HCT116 (cell line): ENCODE measurements around the gene TLE4. TPM values are rescaled to one million over a fixed set of nuclear protein-coding genes. Genes with fewer than 3 reads are reported as not detected.

Experiments
- ATAC-seq: fragments of 200-7000 bp; cut with Tn5 transposase; 2 replicates; pipeline ENCODE4 v1.9.1; 2020; ENCODE audit warnings: mild to moderate bottlenecking, moderate library complexity
- BruUV-seq: library from RNA; stranded (reverse); fragments of 400-500 nt; replicated peaks from 2 replicates; lab custom pipeline; 2021; lab: Mats Ljungman, UMichigan
- CTCF ChIA-PET: fragments of 300-600 bp; sonication (Branson Sonifier 250); formaldehyde crosslinking; loops from one replicate; lab custom pipeline; 2021; ENCODE audit warnings: antibody characterized with exemption; lab: Charles Lee
- POLR2A ChIA-PET: fragments of 300-600, 350-600 bp; sonication (Branson Sonifier 250); formaldehyde crosslinking; loops from one replicate; lab custom pipeline; 2021; ENCODE audit warnings: antibody characterized with exemption; lab: Charles Lee
- RAD21 ChIA-PET, 2 experiments: fragments of 300-600 bp; sonication (Branson Sonifier 250); formaldehyde crosslinking; loops; one replicate each; lab custom pipeline; 2023; ENCODE audit warnings: low total read pairs in 2 of 2; ENCODE audit not compliant: uncharacterized antibody in 2 of 2, unreplicated experiment in 2 of 2, low non-redundant PET in 1 of 2; lab: Charles Lee
- DNase-seq: peaks from one replicate; pipeline ENCODE4 v3.0.0-alpha.2; 2010; ENCODE audit warnings: low read depth, low spot score
- H2AFZ ChIP-seq: fragments of 200-600 bp; shearing (Covaris generic), sonication (generic); 2 replicates; pipeline ENCODE4 v1.6.1; 2017; ENCODE audit warnings: low read depth, mixed run types, mixed read lengths, antibody characterized with exemption, low read length; ENCODE audit not compliant: poor library complexity, severe bottlenecking
- H3K27ac ChIP-seq: 2 replicates; pipeline ENCODE4 v1.5.1; 2012; ENCODE audit warnings: low read depth, low read length
- H3K27me3 ChIP-seq: fragments of 200-600 bp; sonication (generic); 2 replicates; pipeline ENCODE4 v1.6.1; 2016; ENCODE audit warnings: mixed run types, low read length, mixed read lengths; ENCODE audit not compliant: insufficient read depth
- H3K36me3 ChIP-seq, 2 experiments: fragments of 200-500 bp in 1 of 2; fragments of 200-600 bp in 1 of 2; sonication (Bioruptor generic) in 1 of 2; sonication (generic) in 1 of 2; 2 replicates each; pipeline versions ENCODE4 v1.5.1 to v1.6.1; 2014 to 2016; ENCODE audit warnings: low read length in 2 of 2, inconsistent platforms in 1 of 2, mixed read lengths in 1 of 2, mixed run types in 1 of 2; ENCODE audit not compliant: insufficient read depth in 2 of 2, control insufficient read depth in 1 of 2
- H3K4me1 ChIP-seq, 2 experiments: fragments of 200-600 bp in 1 of 2; sonication (generic) in 1 of 2; 2 replicates each; pipeline versions ENCODE4 v1.5.1 to v1.6.1; 2012 to 2017; ENCODE audit warnings: low read length in 2 of 2, inconsistent platforms in 1 of 2, mild to moderate bottlenecking in 1 of 2, mixed read lengths in 1 of 2, mixed run types in 1 of 2, moderate library complexity in 1 of 2; ENCODE audit not compliant: insufficient read depth in 2 of 2, control insufficient read depth in 1 of 2
- H3K4me2 ChIP-seq: fragments of 200-600 bp; sonication (generic); 2 replicates; pipeline ENCODE4 v1.6.1; 2017; ENCODE audit warnings: mixed run types, low read length, mixed read lengths
- H3K4me3 ChIP-seq, 2 experiments: fragments of 200-600 bp in 1 of 2; sonication (generic) in 1 of 2; replicated peaks in 1 of 2; 2 replicates each; pipeline ENCODE4 v1.5.1; 2011 to 2016; ENCODE audit warnings: low read length in 2 of 2, control low read depth in 1 of 2, low read depth in 1 of 2, mild to moderate bottlenecking in 1 of 2, mixed read lengths in 1 of 2, mixed run types in 1 of 2
- H3K79me2 ChIP-seq: fragments of 200-600 bp; sonication (generic); 2 replicates; pipeline ENCODE4 v1.6.1; 2017; ENCODE audit warnings: mild to moderate bottlenecking, mixed run types, low read length, moderate library complexity, mixed read lengths; ENCODE audit not compliant: insufficient read depth
- H3K9ac ChIP-seq: fragments of 200-600 bp; sonication (generic); 2 replicates; pipeline ENCODE4 v1.6.1; 2016; ENCODE audit warnings: low read length, mixed read lengths
- H3K9me2 ChIP-seq: fragments of 200-600 bp; sonication (generic), shearing (Covaris generic); 2 replicates; pipeline ENCODE4 v1.6.1; 2017; ENCODE audit warnings: mixed run types, mild to moderate bottlenecking, moderate library complexity; ENCODE audit not compliant: insufficient read depth
- H3K9me3 ChIP-seq, 2 experiments: fragments of 200-500 bp in 1 of 2; fragments of 200-600 bp in 1 of 2; sonication (Bioruptor generic) in 1 of 2; sonication (generic) in 1 of 2; 2 replicates each; pipeline ENCODE4 v1.6.1; 2014 to 2017; ENCODE audit warnings: low read length in 2 of 2, mixed read lengths in 2 of 2, inconsistent platforms in 1 of 2, low read depth in 1 of 2, mild to moderate bottlenecking in 1 of 2, mixed run types in 1 of 2, moderate library complexity in 1 of 2; ENCODE audit not compliant: control insufficient read depth in 1 of 2, insufficient read depth in 1 of 2
- H4K20me1 ChIP-seq: fragments of 200-600 bp; sonication (generic), shearing (Covaris generic); 2 replicates; pipeline ENCODE4 v1.6.1; 2017; ENCODE audit warnings: mixed run types, mild to moderate bottlenecking, moderate library complexity; ENCODE audit not compliant: insufficient read depth
- CBX3 ChIP-seq: IDR thresholded peaks from 2 replicates; pipeline ENCODE4 v1.6.1; 2012; ENCODE audit warnings: low read depth
- EGR1 ChIP-seq: IDR thresholded peaks from 2 replicates; pipeline ENCODE4 v1.6.1; 2012; ENCODE audit warnings: low read depth
- ELF1 ChIP-seq: IDR thresholded peaks from 2 replicates; pipeline ENCODE4 v1.6.1; 2012; ENCODE audit warnings: low read depth, borderline replicate concordance
- EZH2phosphoT487 ChIP-seq: fragments of 200-600 bp; IDR thresholded peaks from 2 replicates; pipeline ENCODE4 v1.6.1; 2018; ENCODE audit warnings: antibody characterized with exemption, borderline replicate concordance
- FOSL1 ChIP-seq: IDR thresholded peaks from 2 replicates; pipeline ENCODE4 v1.6.1; 2012; ENCODE audit warnings: low read depth
- JUND ChIP-seq: IDR thresholded peaks from 2 replicates; pipeline ENCODE4 v1.6.1; 2012
- RAD21 ChIP-seq: IDR thresholded peaks from 2 replicates; pipeline ENCODE4 v1.6.1; 2012; ENCODE audit warnings: low read depth, mild to moderate bottlenecking
- SIN3A ChIP-seq: IDR thresholded peaks from 2 replicates; pipeline ENCODE4 v1.6.1; 2012; ENCODE audit warnings: low read depth
- SP1 ChIP-seq: IDR thresholded peaks from 2 replicates; pipeline ENCODE4 v1.6.1; 2012; ENCODE audit warnings: low read depth
- SRF ChIP-seq: IDR thresholded peaks from 2 replicates; pipeline ENCODE4 v1.6.1; 2012; ENCODE audit warnings: low read depth
- TCF7L2 ChIP-seq: IDR thresholded peaks from 2 replicates; pipeline ENCODE4 v1.7.0; 2011; ENCODE audit warnings: borderline replicate concordance, inconsistent platforms; ENCODE audit not compliant: insufficient read depth, insufficient read length; ENCODE audit errors: extremely low read depth
- ZFX ChIP-seq: fragments of 450-650 bp; IDR thresholded peaks from 2 replicates; pipeline ENCODE4 v1.6.1; 2017
- ZNF274 ChIP-seq: fragments of 200-500 bp; sonication (Bioruptor generic); IDR thresholded peaks from 2 replicates; pipeline ENCODE4 v1.6.1; 2014; ENCODE audit warnings: mild to moderate bottlenecking, low read depth, low read length, inconsistent platforms
- intact Hi-C: fragments of 100-400 bp; cut with micrococcal nuclease; formaldehyde crosslinking; loops from 2 replicates; pipeline ENCODE4 v1.10.0; 2022
- total RNA-seq: library from RNA; stranded (reverse); gene quantifications from one replicate; pipeline ENCODE4 v1.2.1, GENCODE V29; 2021; ENCODE audit not compliant: unreplicated experiment
- TF ChIP-seq, protein P1 (sequence below): IDR thresholded peaks from 2 replicates; pipeline ENCODE4 v1.6.1; 2011; ENCODE audit warnings: mild to moderate bottlenecking, low read length, moderate library complexity; ENCODE audit not compliant: insufficient replicate concordance; ENCODE audit errors: extremely low read depth
- TF ChIP-seq, protein P2 (sequence below): IDR thresholded peaks from 2 replicates; pipeline ENCODE4 v1.6.1; 2012
- TF ChIP-seq, protein P3 (sequence below): IDR thresholded peaks from 2 replicates; pipeline ENCODE4 v1.6.1; 2012; ENCODE audit warnings: low read depth
- TF ChIP-seq, protein P4 (sequence below): IDR thresholded peaks from 2 replicates; pipeline ENCODE4 v1.6.1; 2012

The TLE4 gene
- total RNA-seq, 1 experiment from 2014 or later, result 0.39 TPM

DNA sequence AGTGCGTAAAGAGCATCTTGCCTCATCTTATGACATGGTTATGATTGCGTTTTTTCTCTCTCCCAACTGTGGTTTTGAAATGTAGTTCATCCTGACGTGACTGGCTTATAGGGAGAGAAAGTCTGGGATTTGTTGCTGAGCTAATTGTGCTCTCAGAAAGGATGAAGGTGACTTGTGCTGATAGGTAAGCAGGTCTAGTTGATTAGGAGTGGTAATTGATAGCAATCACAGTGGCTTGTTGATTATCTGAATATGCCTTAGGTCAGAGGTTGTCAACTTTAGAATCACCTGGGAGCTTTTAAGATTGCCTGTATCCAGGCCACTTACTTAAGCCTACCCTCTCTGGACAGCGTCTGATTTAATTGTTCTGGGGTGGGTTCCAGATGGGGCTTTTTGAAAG, 117.8 kb downstream of the TLE4 start:
- ChIA-PET CTCF (no interaction called here), POLR2A (no interaction called here), RAD21 (no interaction called here)
- H4K20me1 ChIP-seq, result no peaks in the 10 kb centered on the region
- H3K9me2 ChIP-seq, result no peaks in the 10 kb centered on the region
- ATAC-seq, result no peak
- H2AFZ ChIP-seq, result no peak overlapping the region
- H3K4me3 ChIP-seq, result no peak overlapping the region
- H3K36me3 ChIP-seq, result no peaks in the 10 kb centered on the region
- H3K4me1 ChIP-seq, result no peaks in the 10 kb centered on the region
- intact Hi-C loops, result no loop called here
- no peak for DNase-seq
- H3K79me2 ChIP-seq, result no peaks in the 10 kb centered on the region
- BruUV-seq, result no TSS peak
- TF ChIP-seq FOSL1 (no peak), EZH2phosphoT487 (no peak), ELF1 (no peak), SIN3A (no peak), JUND (no peak), ZFX (no peak), RAD21 (no peak)
- H3K27me3 ChIP-seq, result no peaks in the 10 kb centered on the region
- H3K4me2 ChIP-seq, result no peak overlapping the region
- peaks cover 3 to 20% of the 10 kb centered on the region in 2 experiments; a peak in 2 of 4 replicates for H3K9me3 ChIP-seq
- H3K9ac ChIP-seq, result no peak overlapping the region
- no peak overlapping the region for H3K27ac ChIP-seq

DNA sequence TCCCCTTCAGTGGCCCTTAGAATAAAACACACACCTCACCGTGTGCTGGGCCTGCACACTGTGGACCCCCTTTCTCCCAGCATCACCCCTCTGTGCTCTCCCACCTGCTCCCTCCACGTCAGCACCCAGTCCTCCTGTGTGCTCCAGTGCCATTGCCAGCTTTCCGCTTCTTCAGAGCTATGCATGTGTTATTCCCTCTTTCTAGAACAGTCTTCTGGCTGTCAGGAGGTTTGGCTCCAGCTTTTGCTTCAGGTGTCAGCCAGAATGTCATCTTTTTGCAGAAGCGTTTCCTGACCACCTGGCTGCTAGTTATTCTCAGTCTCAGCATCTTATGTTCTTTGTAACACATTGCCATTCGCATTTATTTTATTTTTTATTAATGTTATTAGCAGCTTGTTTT, 119.7 kb downstream of the TLE4 start:
- CTCF ChIA-PET, result no interaction called here
- Histone ChIP-seq H3K27ac (no peak overlapping the region), H3K79me2 (no peaks in the 10 kb centered on the region), H3K36me3 (no peaks in the 10 kb centered on the region), H3K4me1 (no peaks in the 10 kb centered on the region), H2AFZ (no peak overlapping the region), H3K27me3 (no peaks in the 10 kb centered on the region), H3K9me2 (no peaks in the 10 kb centered on the region), H4K20me1 (no peaks in the 10 kb centered on the region), H3K4me2 (no peak overlapping the region), H3K9ac (no peak overlapping the region), H3K4me3 (no peak overlapping the region), H3K9me3 (peaks cover 0 to 17% of the 10 kb centered on the region in 2 experiments; a peak in 2 of 4 replicates)
- POLR2A ChIA-PET, result no interaction called here
- no peak for ATAC-seq
- RAD21 ChIA-PET, result no interaction called here
- TF ChIP-seq EGR1 (no peak), SP1 (no peak), TCF7L2 (no peak), SIN3A (no peak), RAD21 (no peak), JUND (no peak), ZNF274 (no peak), SRF (no peak), CBX3 (no peak)
- TF ChIP-seq, protein P1, sequence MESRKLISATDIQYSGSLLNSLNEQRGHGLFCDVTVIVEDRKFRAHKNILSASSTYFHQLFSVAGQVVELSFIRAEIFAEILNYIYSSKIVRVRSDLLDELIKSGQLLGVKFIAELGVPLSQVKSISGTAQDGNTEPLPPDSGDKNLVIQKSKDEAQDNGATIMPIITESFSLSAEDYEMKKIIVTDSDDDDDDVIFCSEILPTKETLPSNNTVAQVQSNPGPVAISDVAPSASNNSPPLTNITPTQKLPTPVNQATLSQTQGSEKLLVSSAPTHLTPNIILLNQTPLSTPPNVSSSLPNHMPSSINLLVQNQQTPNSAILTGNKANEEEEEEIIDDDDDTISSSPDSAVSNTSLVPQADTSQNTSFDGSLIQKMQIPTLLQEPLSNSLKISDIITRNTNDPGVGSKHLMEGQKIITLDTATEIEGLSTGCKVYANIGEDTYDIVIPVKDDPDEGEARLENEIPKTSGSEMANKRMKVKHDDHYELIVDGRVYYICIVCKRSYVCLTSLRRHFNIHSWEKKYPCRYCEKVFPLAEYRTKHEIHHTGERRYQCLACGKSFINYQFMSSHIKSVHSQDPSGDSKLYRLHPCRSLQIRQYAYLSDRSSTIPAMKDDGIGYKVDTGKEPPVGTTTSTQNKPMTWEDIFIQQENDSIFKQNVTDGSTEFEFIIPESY, result no peak
- TF ChIP-seq, protein P2, sequence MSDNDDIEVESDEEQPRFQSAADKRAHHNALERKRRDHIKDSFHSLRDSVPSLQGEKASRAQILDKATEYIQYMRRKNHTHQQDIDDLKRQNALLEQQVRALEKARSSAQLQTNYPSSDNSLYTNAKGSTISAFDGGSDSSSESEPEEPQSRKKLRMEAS, result no peak
- TF ChIP-seq, protein P3, sequence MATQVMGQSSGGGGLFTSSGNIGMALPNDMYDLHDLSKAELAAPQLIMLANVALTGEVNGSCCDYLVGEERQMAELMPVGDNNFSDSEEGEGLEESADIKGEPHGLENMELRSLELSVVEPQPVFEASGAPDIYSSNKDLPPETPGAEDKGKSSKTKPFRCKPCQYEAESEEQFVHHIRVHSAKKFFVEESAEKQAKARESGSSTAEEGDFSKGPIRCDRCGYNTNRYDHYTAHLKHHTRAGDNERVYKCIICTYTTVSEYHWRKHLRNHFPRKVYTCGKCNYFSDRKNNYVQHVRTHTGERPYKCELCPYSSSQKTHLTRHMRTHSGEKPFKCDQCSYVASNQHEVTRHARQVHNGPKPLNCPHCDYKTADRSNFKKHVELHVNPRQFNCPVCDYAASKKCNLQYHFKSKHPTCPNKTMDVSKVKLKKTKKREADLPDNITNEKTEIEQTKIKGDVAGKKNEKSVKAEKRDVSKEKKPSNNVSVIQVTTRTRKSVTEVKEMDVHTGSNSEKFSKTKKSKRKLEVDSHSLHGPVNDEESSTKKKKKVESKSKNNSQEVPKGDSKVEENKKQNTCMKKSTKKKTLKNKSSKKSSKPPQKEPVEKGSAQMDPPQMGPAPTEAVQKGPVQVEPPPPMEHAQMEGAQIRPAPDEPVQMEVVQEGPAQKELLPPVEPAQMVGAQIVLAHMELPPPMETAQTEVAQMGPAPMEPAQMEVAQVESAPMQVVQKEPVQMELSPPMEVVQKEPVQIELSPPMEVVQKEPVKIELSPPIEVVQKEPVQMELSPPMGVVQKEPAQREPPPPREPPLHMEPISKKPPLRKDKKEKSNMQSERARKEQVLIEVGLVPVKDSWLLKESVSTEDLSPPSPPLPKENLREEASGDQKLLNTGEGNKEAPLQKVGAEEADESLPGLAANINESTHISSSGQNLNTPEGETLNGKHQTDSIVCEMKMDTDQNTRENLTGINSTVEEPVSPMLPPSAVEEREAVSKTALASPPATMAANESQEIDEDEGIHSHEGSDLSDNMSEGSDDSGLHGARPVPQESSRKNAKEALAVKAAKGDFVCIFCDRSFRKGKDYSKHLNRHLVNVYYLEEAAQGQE, result no peak
- TF ChIP-seq, protein P4, sequence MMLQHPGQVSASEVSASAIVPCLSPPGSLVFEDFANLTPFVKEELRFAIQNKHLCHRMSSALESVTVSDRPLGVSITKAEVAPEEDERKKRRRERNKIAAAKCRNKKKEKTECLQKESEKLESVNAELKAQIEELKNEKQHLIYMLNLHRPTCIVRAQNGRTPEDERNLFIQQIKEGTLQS, result no peak
- intact Hi-C loops, result no loop called here
- no peak for DNase-seq
- no TSS peak for BruUV-seq
